ENCODE measurements around the gene BTAF1.

DNA sequence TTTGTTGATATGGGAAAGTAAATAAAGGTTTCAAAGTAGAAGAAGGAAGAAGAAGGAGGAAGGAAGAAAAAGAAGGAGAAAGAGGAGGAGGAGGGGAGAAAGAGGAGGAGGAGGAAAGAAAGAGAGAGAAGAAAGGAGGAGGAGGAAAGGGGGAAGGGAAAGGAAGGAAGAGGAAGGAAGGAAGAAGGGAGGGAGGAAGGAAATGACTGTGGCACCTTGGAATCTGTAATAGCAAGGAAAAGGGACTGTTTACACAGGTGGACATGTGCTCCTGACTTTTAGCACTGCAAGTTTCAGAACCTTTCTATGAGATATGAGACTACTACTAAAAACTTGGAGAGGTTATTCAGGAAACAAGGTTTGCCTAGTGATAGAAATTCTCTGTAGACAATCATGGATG is 153.2 kb downstream of the BTAF1 start:
- TF ChIP-seq, protein P1, sequence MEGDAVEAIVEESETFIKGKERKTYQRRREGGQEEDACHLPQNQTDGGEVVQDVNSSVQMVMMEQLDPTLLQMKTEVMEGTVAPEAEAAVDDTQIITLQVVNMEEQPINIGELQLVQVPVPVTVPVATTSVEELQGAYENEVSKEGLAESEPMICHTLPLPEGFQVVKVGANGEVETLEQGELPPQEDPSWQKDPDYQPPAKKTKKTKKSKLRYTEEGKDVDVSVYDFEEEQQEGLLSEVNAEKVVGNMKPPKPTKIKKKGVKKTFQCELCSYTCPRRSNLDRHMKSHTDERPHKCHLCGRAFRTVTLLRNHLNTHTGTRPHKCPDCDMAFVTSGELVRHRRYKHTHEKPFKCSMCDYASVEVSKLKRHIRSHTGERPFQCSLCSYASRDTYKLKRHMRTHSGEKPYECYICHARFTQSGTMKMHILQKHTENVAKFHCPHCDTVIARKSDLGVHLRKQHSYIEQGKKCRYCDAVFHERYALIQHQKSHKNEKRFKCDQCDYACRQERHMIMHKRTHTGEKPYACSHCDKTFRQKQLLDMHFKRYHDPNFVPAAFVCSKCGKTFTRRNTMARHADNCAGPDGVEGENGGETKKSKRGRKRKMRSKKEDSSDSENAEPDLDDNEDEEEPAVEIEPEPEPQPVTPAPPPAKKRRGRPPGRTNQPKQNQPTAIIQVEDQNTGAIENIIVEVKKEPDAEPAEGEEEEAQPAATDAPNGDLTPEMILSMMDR (IDR thresholded peaks at IDR 0.05), result no peak
- TF ChIP-seq POLR2A (IDR thresholded peaks at IDR 0.05), result no peak
- TF ChIP-seq POLR2AphosphoS5 (IDR thresholded peaks at IDR 0.05), result no peak
- no peak for TF ChIP-seq EP300 (IDR thresholded peaks at IDR 0.05)
